HEK293 (cell line): Measurements from ENCODE around the gene THAP3.

ENCODE experiments used
- KLF16 ChIP-seq: fragments of 450-650 bp; formaldehyde crosslinking; IDR thresholded peaks from 2 replicates; pipeline ENCODE4 v1.5.1; 2017; ENCODE audit warnings: missing biosample characterization, missing genetic modification characterization
- OSR2 ChIP-seq: fragments of 450-650 bp; formaldehyde crosslinking; IDR thresholded peaks from 2 replicates; pipeline ENCODE4 v1.5.1; 2016; ENCODE audit warnings: missing biosample characterization, missing genetic modification characterization
- PRDM10 ChIP-seq: fragments of 450-650 bp; formaldehyde crosslinking; IDR thresholded peaks from 2 replicates; pipeline ENCODE4 v1.5.1; 2016; ENCODE audit warnings: missing biosample characterization, missing genetic modification characterization
- ZNF112 ChIP-seq: fragments of 450-650 bp; formaldehyde crosslinking; IDR thresholded peaks from 2 replicates; pipeline ENCODE4 v1.5.0; 2017; ENCODE audit warnings: missing biosample characterization, missing genetic modification characterization
- ZNF585B ChIP-seq: fragments of 450-650 bp; formaldehyde crosslinking; IDR thresholded peaks from 2 replicates; pipeline ENCODE4 v1.5.1; 2016; ENCODE audit warnings: missing biosample characterization, missing genetic modification characterization
- ZNF777 ChIP-seq: fragments of 450-650 bp; formaldehyde crosslinking; IDR thresholded peaks from 2 replicates; pipeline ENCODE4 v1.5.1; 2017; ENCODE audit warnings: missing biosample characterization, missing genetic modification characterization, borderline replicate concordance
- TF ChIP-seq, protein P1 (sequence below): fragments of 450-650 bp; formaldehyde crosslinking; IDR thresholded peaks from 2 replicates; pipeline ENCODE4 v1.5.1; 2016; ENCODE audit warnings: missing biosample characterization, missing genetic modification characterization, low read depth
- TF ChIP-seq, protein P2 (sequence below): fragments of 450-650 bp; formaldehyde crosslinking; IDR thresholded peaks from 2 replicates; pipeline ENCODE4 v1.5.1; 2016; ENCODE audit warnings: missing biosample characterization, missing genetic modification characterization
- TF ChIP-seq, protein P3 (sequence below): fragments of 450-650 bp; formaldehyde crosslinking; IDR thresholded peaks from 2 replicates; pipeline ENCODE4 v1.5.1; 2016; ENCODE audit warnings: missing biosample characterization, missing genetic modification characterization
- TF ChIP-seq, protein P4 (sequence below): fragments of 450-650 bp; formaldehyde crosslinking; IDR thresholded peaks from 2 replicates; pipeline ENCODE4 v1.5.1; 2016; ENCODE audit warnings: missing biosample characterization, missing genetic modification characterization

DNA sequence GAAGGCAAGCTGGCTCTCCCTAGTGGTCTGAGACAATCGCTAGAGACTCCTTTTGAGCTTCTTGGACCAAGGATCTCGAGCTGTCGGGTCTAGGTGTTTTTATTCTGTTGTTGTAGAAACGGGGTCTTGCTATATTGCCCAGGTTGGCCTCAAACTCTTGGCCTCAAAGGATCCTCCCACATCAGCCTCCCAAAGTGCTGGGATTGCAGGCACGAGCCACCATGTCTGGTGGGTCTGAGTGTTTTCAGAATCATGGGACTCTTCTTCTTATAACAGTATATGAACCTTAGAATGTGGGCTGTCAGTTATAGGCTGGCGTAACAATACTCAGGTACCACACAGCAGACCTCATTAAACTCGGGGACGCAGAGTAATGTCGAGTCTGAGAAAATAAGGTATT, 43.8 kb downstream of the THAP3 start:
- TF ChIP-seq ZNF112 (tag by site-specific recombination): no peak
- no peak for TF ChIP-seq PRDM10 (tag by site-specific recombination)
- TF ChIP-seq, protein P1, sequence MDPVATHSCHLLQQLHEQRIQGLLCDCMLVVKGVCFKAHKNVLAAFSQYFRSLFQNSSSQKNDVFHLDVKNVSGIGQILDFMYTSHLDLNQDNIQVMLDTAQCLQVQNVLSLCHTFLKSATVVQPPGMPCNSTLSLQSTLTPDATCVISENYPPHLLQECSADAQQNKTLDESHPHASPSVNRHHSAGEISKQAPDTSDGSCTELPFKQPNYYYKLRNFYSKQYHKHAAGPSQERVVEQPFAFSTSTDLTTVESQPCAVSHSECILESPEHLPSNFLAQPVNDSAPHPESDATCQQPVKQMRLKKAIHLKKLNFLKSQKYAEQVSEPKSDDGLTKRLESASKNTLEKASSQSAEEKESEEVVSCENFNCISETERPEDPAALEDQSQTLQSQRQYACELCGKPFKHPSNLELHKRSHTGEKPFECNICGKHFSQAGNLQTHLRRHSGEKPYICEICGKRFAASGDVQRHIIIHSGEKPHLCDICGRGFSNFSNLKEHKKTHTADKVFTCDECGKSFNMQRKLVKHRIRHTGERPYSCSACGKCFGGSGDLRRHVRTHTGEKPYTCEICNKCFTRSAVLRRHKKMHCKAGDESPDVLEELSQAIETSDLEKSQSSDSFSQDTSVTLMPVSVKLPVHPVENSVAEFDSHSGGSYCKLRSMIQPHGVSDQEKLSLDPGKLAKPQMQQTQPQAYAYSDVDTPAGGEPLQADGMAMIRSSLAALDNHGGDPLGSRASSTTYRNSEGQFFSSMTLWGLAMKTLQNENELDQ (tag by site-specific recombination): no peak
- TF ChIP-seq, protein P2, sequence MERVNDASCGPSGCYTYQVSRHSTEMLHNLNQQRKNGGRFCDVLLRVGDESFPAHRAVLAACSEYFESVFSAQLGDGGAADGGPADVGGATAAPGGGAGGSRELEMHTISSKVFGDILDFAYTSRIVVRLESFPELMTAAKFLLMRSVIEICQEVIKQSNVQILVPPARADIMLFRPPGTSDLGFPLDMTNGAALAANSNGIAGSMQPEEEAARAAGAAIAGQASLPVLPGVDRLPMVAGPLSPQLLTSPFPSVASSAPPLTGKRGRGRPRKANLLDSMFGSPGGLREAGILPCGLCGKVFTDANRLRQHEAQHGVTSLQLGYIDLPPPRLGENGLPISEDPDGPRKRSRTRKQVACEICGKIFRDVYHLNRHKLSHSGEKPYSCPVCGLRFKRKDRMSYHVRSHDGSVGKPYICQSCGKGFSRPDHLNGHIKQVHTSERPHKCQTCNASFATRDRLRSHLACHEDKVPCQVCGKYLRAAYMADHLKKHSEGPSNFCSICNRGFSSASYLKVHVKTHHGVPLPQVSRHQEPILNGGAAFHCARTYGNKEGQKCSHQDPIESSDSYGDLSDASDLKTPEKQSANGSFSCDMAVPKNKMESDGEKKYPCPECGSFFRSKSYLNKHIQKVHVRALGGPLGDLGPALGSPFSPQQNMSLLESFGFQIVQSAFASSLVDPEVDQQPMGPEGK (tag by site-specific recombination): no peak
- no peak for TF ChIP-seq KLF16 (tag by site-specific recombination)
- TF ChIP-seq ZNF585B (tag by site-specific recombination): no peak
- TF ChIP-seq ZNF777 (tag by site-specific recombination): no peak
- TF ChIP-seq, protein P3, sequence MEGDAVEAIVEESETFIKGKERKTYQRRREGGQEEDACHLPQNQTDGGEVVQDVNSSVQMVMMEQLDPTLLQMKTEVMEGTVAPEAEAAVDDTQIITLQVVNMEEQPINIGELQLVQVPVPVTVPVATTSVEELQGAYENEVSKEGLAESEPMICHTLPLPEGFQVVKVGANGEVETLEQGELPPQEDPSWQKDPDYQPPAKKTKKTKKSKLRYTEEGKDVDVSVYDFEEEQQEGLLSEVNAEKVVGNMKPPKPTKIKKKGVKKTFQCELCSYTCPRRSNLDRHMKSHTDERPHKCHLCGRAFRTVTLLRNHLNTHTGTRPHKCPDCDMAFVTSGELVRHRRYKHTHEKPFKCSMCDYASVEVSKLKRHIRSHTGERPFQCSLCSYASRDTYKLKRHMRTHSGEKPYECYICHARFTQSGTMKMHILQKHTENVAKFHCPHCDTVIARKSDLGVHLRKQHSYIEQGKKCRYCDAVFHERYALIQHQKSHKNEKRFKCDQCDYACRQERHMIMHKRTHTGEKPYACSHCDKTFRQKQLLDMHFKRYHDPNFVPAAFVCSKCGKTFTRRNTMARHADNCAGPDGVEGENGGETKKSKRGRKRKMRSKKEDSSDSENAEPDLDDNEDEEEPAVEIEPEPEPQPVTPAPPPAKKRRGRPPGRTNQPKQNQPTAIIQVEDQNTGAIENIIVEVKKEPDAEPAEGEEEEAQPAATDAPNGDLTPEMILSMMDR (tag by site-specific recombination): no peak
- TF ChIP-seq, protein P4, sequence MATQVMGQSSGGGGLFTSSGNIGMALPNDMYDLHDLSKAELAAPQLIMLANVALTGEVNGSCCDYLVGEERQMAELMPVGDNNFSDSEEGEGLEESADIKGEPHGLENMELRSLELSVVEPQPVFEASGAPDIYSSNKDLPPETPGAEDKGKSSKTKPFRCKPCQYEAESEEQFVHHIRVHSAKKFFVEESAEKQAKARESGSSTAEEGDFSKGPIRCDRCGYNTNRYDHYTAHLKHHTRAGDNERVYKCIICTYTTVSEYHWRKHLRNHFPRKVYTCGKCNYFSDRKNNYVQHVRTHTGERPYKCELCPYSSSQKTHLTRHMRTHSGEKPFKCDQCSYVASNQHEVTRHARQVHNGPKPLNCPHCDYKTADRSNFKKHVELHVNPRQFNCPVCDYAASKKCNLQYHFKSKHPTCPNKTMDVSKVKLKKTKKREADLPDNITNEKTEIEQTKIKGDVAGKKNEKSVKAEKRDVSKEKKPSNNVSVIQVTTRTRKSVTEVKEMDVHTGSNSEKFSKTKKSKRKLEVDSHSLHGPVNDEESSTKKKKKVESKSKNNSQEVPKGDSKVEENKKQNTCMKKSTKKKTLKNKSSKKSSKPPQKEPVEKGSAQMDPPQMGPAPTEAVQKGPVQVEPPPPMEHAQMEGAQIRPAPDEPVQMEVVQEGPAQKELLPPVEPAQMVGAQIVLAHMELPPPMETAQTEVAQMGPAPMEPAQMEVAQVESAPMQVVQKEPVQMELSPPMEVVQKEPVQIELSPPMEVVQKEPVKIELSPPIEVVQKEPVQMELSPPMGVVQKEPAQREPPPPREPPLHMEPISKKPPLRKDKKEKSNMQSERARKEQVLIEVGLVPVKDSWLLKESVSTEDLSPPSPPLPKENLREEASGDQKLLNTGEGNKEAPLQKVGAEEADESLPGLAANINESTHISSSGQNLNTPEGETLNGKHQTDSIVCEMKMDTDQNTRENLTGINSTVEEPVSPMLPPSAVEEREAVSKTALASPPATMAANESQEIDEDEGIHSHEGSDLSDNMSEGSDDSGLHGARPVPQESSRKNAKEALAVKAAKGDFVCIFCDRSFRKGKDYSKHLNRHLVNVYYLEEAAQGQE (tag by site-specific recombination): no peak
- TF ChIP-seq OSR2 (tag by site-specific recombination): no peak
